ENCODE data around the gene ATF6B. TPM values are rescaled to one million over a fixed set of nuclear protein-coding genes. Genes with fewer than 3 reads are reported as not detected.
A peak's percentile ranks its signal among the peaks of the same experiment; 100 is the strongest.

The ATF6B gene
- total and polyA plus RNA-seq, 2 experiments from 2014 or later = 24.9 to 26.1 TPM

DNA sequence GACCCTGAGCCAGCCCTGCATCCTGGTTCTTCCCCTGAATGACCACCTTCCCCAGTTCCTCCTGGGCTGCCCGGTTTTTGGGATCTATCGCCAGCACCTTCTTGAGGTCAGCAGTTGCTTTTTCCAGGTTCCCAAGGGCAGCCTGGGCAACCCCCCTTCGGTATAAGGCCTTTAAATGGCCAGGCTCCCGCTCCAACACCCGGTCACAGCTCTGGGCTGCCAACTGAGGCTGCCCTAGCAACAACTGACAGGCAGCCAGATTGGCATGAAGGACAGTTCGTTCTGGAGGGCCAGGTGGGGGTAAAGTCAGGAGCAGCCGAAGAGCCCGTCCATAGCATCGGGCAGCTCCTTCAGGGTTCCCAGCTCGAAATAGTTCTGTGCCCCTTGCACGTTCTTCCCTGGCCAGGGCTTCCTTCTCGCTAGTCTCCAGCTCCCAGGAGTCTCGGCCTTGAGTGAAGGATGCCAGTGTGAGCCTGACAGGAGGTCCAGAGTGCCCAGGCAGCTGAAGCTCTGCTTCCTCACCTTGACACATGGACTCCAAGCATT, 778 bp upstream of the ATF6B start:
- Histone ChIP-seq H2AFZ (no peak overlapping the region), H3K4me3 (peak overlapping the region; percentile 96), H3K27ac (ENCODE audit: low read depth) (no peak overlapping the region; the same call in 1 of the 2 replicates), H3K9me2 (ENCODE audit: insufficient read depth) (no peaks in the 10 kb centered on the region), H3K4me2 (peak overlapping the region; percentile 96; the same call in 1 of the 2 replicates), H4K20me1 (replicated peaks; ENCODE audit: insufficient read depth) (0 out of 2 replicates have a peak, but pooled peaks cover 5% of the 10 kb centered on the region), H3F3A (replicated peaks; ENCODE audit: low read depth) (peaks cover 10% of the 10 kb centered on the region; the same call in 1 of the 2 replicates), H3K27me3 (ENCODE audit: insufficient read depth) (no peaks in the 10 kb centered on the region), H3K4me1 (ENCODE audit: insufficient read depth) (peaks cover 22% of the 10 kb centered on the region), H3K79me2 (replicated peaks; ENCODE audit: insufficient read depth) (peaks cover 20% of the 10 kb centered on the region), H3K36me3 (ENCODE audit: insufficient read depth) (0 out of 2 replicates have a peak, but pooled peaks cover 5% of the 10 kb centered on the region)
- Mint-ChIP-seq H3K27ac (peak overlapping the region; percentile 86), H3K27me3 (ENCODE audit: insufficient read depth, low read depth, poor library complexity) (peaks cover 16% of the 10 kb centered on the region), H3K36me3 (ENCODE audit: low read depth) (peaks cover 21% of the 10 kb centered on the region), H3K4me3 (peak overlapping the region; percentile 100), H3K4me1 (peaks cover 23% of the 10 kb centered on the region), H3K9me3 (no peaks in the 10 kb centered on the region)
- no peak for DNase-seq (ENCODE audit: low spot score)
- ATAC-seq = no peak
- TF ChIP-seq, protein P1, sequence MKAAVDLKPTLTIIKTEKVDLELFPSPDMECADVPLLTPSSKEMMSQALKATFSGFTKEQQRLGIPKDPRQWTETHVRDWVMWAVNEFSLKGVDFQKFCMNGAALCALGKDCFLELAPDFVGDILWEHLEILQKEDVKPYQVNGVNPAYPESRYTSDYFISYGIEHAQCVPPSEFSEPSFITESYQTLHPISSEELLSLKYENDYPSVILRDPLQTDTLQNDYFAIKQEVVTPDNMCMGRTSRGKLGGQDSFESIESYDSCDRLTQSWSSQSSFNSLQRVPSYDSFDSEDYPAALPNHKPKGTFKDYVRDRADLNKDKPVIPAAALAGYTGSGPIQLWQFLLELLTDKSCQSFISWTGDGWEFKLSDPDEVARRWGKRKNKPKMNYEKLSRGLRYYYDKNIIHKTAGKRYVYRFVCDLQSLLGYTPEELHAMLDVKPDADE (IDR thresholded peaks at IDR 0.05) = no peak
- TF ChIP-seq, protein P2, sequence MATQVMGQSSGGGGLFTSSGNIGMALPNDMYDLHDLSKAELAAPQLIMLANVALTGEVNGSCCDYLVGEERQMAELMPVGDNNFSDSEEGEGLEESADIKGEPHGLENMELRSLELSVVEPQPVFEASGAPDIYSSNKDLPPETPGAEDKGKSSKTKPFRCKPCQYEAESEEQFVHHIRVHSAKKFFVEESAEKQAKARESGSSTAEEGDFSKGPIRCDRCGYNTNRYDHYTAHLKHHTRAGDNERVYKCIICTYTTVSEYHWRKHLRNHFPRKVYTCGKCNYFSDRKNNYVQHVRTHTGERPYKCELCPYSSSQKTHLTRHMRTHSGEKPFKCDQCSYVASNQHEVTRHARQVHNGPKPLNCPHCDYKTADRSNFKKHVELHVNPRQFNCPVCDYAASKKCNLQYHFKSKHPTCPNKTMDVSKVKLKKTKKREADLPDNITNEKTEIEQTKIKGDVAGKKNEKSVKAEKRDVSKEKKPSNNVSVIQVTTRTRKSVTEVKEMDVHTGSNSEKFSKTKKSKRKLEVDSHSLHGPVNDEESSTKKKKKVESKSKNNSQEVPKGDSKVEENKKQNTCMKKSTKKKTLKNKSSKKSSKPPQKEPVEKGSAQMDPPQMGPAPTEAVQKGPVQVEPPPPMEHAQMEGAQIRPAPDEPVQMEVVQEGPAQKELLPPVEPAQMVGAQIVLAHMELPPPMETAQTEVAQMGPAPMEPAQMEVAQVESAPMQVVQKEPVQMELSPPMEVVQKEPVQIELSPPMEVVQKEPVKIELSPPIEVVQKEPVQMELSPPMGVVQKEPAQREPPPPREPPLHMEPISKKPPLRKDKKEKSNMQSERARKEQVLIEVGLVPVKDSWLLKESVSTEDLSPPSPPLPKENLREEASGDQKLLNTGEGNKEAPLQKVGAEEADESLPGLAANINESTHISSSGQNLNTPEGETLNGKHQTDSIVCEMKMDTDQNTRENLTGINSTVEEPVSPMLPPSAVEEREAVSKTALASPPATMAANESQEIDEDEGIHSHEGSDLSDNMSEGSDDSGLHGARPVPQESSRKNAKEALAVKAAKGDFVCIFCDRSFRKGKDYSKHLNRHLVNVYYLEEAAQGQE (IDR thresholded peaks at IDR 0.05; ENCODE audit: unreplicated experiment) = no peak
- no peak for TF ChIP-seq STAT1 (IDR thresholded peaks at IDR 0.05; ENCODE audit: unreplicated experiment)
- no peak for TF ChIP-seq JUNB (IDR thresholded peaks at IDR 0.05; ENCODE audit: unreplicated experiment)
- no peak for TF ChIP-seq EZH2 (IDR thresholded peaks at IDR 0.05; ENCODE audit: low read depth, unreplicated experiment)
- no peak for TF ChIP-seq EZH2phosphoT487 (IDR thresholded peaks at IDR 0.05; ENCODE audit: unreplicated experiment)
- TF ChIP-seq NANOG (IDR thresholded peaks at IDR 0.05; ENCODE audit: borderline replicate concordance) = no peak
- no peak for TF ChIP-seq ZNF114 (CRISPR knock-in tag; IDR thresholded peaks at IDR 0.05)

DNA sequence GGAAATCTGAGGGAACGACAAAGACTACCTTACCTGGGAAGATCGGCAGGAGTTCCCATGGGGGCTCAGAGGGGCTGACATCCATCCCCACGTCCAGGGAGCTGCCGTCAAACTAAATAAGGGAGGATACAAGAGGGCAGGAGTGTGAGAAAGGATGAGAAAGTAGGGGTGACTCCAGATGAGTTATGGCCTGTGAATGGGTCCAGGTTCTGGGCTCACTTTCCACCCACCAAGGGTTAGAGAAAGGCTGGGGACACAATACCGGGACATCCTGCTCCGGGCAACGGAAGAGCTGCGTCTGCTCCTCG, 683 bp downstream of the ATF6B start:
- peak overlapping the region; percentile 54; the same call in 1 of the 2 replicates for H2AFZ ChIP-seq
- no peak for TF ChIP-seq NANOG (IDR thresholded peaks at IDR 0.05; ENCODE audit: borderline replicate concordance)
- TF ChIP-seq, protein P2 (IDR thresholded peaks at IDR 0.05; ENCODE audit: unreplicated experiment) = no peak
- TF ChIP-seq CREB1 (CRISPR knock-in tag; IDR thresholded peaks at IDR 0.05; ENCODE audit: low read depth) = no peak
- TF ChIP-seq, protein P1 (IDR thresholded peaks at IDR 0.05) = no peak
- no peak for TF ChIP-seq STAT1 (IDR thresholded peaks at IDR 0.05; ENCODE audit: unreplicated experiment)
- TF ChIP-seq POLR2AphosphoS5 (IDR thresholded peaks at IDR 0.05; ENCODE audit: low read depth) = no peak

More for the DNA sequence above, 683 bp downstream of the ATF6B start:
- Histone ChIP-seq H3K27me3 (ENCODE audit: insufficient read depth) (no peaks in the 10 kb centered on the region), H4K20me1 (replicated peaks; ENCODE audit: insufficient read depth) (0 out of 2 replicates have a peak, but pooled peaks cover 5% of the 10 kb centered on the region), H3K4me2 (peak overlapping the region; percentile 86), H3K79me2 (replicated peaks; ENCODE audit: insufficient read depth) (peaks cover 20% of the 10 kb centered on the region), H3F3A (replicated peaks; ENCODE audit: low read depth) (peaks cover 10% of the 10 kb centered on the region; the same call in 1 of the 2 replicates), H3K9me2 (ENCODE audit: insufficient read depth) (no peaks in the 10 kb centered on the region), H3K4me1 (ENCODE audit: insufficient read depth) (peaks cover 22% of the 10 kb centered on the region), H3K36me3 (ENCODE audit: insufficient read depth) (0 out of 2 replicates have a peak, but pooled peaks cover 7% of the 10 kb centered on the region), H3K4me3 (peak overlapping the region; percentile 86), H3K27ac (ENCODE audit: low read depth) (peak overlapping the region; percentile 94)
- DNase-seq (ENCODE audit: low spot score) = no peak
- Mint-ChIP-seq H3K27me3 (ENCODE audit: insufficient read depth, low read depth, poor library complexity) (peaks cover 16% of the 10 kb centered on the region), H3K4me1 (peaks cover 23% of the 10 kb centered on the region), H3K9me3 (no peaks in the 10 kb centered on the region), H3K36me3 (ENCODE audit: low read depth) (peaks cover 30% of the 10 kb centered on the region), H3K27ac (peak overlapping the region; percentile 99), H3K4me3 (peak overlapping the region; percentile 100)
- no peak for ATAC-seq

Data from GM23338 (cell line).